Fibroblast of upper back skin (primary cell): ENCODE results near the gene MAPK13.
"Not testable (repeated sequence)": the region's sequence is repeated elsewhere in the genome, so short reads cannot be mapped to it uniquely, and the experiment has no call there.

Experiments
- DNase-seq: peaks from one replicate; pipeline ENCODE4 v3.0.0-alpha.2; 2013

Gene MAPK13

GRCh38 chr6:36129941-36130666 is at the start of gene MAPK13:
MAPK13 (plus strand) TSS chr6:36130513; CDS start chr6:36130583, 70 bp downstream.
- peak; percentile 25 for DNase-seq

- no peak for DNase-seq
Measured at GRCh38 chr6:36082318-36082717, 48.0 kb upstream of the MAPK13 start.

- no peak for DNase-seq
Measured at GRCh38 chr6:36083446-36083845, 46.9 kb upstream of the MAPK13 start.

GRCh38 chr6:36088204-36088603 is 42.1 kb upstream of the MAPK13 start:
- DNase-seq, result not testable (repeated sequence)

GRCh38 chr6:36089048-36089447 is 41.3 kb upstream of the MAPK13 start:
- DNase-seq, result no peak

DNA sequence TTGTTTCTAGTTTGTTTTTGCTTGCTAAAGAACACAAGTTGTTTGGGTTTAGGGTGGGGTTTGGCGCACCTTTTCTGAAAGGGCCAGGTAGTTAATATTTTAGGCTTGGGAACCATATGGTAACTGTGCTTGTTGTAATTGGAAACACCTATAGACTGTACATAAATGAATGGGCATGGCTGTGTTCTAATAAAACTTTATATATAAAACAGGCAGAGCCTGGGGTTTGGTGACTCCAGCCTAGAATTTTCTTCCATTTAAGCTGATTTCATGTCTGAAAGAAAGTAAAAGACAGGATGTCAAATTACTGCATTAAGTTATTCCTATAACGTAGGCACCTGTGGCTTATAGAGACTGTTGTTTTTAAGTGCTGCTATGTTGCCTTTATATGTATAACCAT is 36.1 kb upstream of the MAPK13 start:
- no peak for DNase-seq

- DNase-seq, result peak; percentile 70
Measured at GRCh38 chr6:36094753-36095496, 35.4 kb upstream of the MAPK13 start.

- DNase-seq, result no peak
Measured at GRCh38 chr6:36095497-36096391, 34.6 kb upstream of the MAPK13 start.

GRCh38 chr6:36098253-36098919 is 31.9 kb upstream of the MAPK13 start:
- DNase-seq, result no peak

DNA sequence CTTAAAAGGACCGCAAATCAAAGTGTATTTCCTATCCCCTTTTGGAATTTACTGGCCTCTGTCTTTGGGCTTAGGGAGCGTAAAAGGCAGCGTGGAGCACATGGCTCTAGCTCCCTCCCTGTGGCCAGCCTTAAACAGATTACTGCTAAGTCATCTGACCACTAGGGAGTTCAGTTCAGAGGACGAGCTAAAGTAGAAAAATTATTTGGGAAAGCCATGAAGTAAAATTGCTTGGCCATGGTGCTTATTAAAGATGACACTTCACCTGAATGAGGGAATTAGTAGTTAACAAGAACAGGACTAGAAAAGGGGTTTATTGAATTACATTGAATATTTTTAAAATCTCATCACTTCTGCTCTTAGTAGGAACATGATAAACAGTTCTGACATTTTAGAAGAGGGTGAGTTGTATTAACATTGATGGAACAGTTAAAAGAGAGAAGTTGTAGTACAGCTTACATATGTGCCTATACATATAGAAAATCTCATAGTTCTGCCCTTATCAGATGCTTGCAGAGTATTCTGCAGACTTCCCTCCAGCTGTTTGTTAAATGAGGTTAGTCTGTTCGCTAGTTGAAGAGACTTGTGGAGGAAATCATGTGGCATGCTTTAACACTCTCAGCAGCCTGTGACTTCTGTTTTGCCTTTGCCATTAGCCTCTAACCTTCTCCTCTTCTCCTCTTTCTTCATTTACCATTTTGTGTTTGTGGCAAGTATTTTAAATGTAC is 31.2 kb upstream of the MAPK13 start:
- DNase-seq, result no peak

DNA sequence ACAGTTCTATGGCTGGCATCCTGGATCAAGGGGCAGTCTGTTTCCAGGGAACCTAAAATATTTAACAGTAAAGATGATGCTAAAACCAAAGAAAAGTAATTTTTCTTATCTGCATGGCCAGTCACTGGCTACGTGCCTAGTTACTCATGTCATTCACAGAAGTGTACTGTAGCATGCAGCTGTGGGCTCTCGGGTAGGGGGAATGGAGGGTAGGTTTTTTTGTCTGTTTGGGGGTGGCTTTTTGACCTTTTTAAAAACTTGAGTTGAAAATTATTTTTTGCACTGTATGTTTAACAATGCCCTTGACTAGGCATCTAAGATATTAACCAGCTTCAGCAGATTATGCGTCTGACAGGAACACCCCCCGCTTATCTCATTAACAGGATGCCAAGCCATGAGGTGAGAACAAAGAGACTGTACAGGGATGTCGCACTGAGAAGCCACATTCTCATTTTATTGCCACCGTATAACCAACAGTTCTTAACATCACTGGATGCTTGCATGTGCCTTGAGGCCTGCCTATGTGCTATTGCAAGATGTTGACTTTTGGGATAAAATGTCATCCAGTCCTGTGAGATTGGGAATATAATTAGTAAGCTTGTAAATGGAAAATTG is 30.3 kb upstream of the MAPK13 start:
- DNase-seq, result no peak

- no peak for DNase-seq
Measured at GRCh38 chr6:36101691-36102090, 28.6 kb upstream of the MAPK13 start.

- no peak for DNase-seq
Measured at GRCh38 chr6:36102853-36103252, 27.5 kb upstream of the MAPK13 start.

DNA sequence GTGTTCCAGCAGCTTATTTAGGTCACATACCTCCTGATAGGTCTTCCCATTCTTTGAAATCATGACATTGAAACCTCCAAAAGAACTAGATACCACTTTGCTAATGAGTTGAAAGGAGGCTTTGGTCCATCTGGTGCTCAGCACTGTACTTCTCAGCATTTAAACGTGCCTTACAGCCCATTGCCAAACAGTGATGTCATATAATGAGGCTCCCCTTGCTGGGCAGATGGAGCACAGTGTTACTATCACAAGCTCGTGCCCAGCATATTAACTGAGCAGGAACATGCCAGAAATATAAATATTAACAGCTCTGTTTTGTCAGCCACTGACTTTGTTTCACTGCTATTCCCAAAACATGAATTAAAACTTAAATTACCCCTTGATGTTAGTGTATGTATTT is 25.5 kb upstream of the MAPK13 start:
- DNase-seq, result peak; percentile 20

- no peak for DNase-seq
Measured at GRCh38 chr6:36109092-36109491, 21.2 kb upstream of the MAPK13 start.

GRCh38 chr6:36110050-36110449 is 20.3 kb upstream of the MAPK13 start:
- DNase-seq, result no peak

DNA sequence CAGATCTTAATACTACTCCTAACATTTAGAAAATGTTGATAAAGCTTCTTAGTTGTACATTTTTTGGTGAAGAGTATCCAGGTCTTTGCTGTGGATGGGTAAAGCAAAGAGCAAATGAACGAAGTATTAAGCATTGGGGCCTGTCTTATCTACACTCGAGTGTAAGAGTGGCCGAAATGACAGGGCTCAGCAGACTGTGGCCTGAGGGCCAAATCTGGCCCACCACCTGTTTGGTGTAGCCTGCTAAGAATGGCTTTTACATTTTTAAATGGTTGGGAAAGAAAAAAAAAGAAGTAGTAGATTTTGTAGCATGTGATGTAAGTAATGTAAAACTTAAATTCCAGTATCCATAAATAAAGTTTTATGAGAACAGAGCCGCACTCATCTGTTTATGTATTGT is 19.4 kb upstream of the MAPK13 start:
- no peak for DNase-seq

DNA sequence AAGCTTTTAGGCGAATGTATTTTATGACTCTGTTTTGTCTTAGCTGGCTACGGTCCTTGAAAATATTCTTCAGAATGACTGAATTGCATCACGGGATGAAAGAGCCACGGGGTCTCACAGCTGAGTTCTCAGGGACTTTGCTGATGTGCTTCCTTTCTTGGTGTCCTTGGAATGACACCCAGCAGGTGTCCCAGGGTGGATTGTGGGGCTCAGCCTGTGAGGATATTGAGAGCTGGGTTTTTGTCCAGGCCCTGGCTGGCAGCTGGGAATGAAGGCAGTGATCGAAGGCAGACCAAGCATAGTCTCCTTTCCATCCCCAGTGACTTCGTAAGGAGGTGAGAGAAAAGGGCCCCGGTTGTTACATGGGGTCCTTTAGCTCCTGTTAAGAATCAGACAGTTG is 18.8 kb upstream of the MAPK13 start:
- DNase-seq, result no peak

- DNase-seq, result no peak
Measured at GRCh38 chr6:36113049-36113448, 17.3 kb upstream of the MAPK13 start.

- DNase-seq, result no peak
Measured at GRCh38 chr6:36113703-36114102, 16.6 kb upstream of the MAPK13 start.

DNA sequence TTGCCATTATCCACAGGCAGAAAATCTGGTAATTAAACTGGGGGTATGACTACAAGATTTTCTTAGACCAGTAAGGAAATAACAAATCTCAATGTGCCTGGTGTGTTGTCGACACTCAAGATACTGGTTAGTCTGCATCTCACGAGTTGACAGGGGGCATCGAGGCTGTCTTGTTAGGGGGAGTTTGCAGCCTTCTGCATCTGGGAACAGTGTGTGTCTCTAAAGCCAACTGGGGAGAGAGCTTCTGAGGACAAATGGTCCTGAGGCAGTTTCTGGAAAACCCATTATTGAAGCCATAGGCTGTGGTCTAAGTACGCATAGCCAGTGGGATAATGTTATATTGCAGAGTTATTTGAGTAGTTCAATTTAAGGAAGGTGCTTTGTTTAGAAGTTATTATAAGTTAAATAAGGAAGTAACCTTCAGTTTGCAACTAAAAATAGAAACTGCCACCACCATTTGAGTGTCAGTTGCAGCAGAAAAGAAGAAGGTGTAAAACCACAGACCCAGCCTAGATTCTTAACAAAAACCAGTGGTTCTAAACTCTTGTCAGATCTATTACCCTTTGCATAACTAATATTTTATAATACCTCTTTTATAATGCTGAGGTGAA is 15.4 kb upstream of the MAPK13 start:
- DNase-seq, result no peak
